ENCODE measurements around the gene RSPRY1. TPM values are rescaled to one million over a fixed set of nuclear protein-coding genes. Genes with fewer than 3 reads are reported as not detected.

Gene RSPRY1
- total RNA-seq, 1 donor from 2014 or later = 34.9 TPM

GRCh38 chr16:57202095-57202886, 16.2 kb downstream of the RSPRY1 start:
- Histone ChIP-seq H3K36me3 (peaks cover 33% of the 10 kb centered on the region), H3K27ac (no peak overlapping the region), H3K4me1 (peaks cover under 1% of the 10 kb centered on the region), H3K9me3 (no peaks in the 10 kb centered on the region), H3K4me3 (no peak overlapping the region), H3K27me3 (ENCODE audit: low read depth) (no peaks in the 10 kb centered on the region)
- ATAC-seq (no peak), DNase-seq (no peak)
- no peak for TF ChIP-seq CTCF (IDR thresholded peaks at IDR 0.05)
- intact Hi-C loops (cut with DNase I) = no loop called here

GRCh38 chr16:57203451-57203850, 17.3 kb downstream of the RSPRY1 start:
- no peaks in the 10 kb centered on the region for H3K9me3 ChIP-seq
- no peaks in the 10 kb centered on the region for H3K4me1 ChIP-seq
- ATAC-seq = no peak
- DNase-seq = no peak
- no peaks in the 10 kb centered on the region for H3K27me3 ChIP-seq (ENCODE audit: low read depth)
- H3K4me3 ChIP-seq = no peak overlapping the region
- TF ChIP-seq CTCF (IDR thresholded peaks at IDR 0.05) = no peak
- intact Hi-C loops (cut with DNase I) = no loop called here
- no peak overlapping the region for H3K27ac ChIP-seq
- H3K36me3 ChIP-seq = peaks cover 45% of the 10 kb centered on the region

GRCh38 chr16:57204675-57205074, 18.5 kb downstream of the RSPRY1 start:
- Histone ChIP-seq H3K27me3 (ENCODE audit: low read depth) (no peaks in the 10 kb centered on the region), H3K4me3 (no peak overlapping the region), H3K36me3 (peaks cover 57% of the 10 kb centered on the region), H3K4me1 (no peaks in the 10 kb centered on the region), H3K27ac (no peak overlapping the region), H3K9me3 (no peaks in the 10 kb centered on the region)
- TF ChIP-seq CTCF (IDR thresholded peaks at IDR 0.05) = no peak
- peak in 1 of 2 donors; percentile 28 for ATAC-seq
- DNase-seq = no peak
- intact Hi-C loops (cut with DNase I) = no loop called here

GRCh38 chr16:57208926-57209325, 22.8 kb downstream of the RSPRY1 start:
- no peak for ATAC-seq
- Histone ChIP-seq H3K27ac (no peak overlapping the region), H3K9me3 (no peaks in the 10 kb centered on the region), H3K4me1 (no peaks in the 10 kb centered on the region), H3K27me3 (ENCODE audit: low read depth) (no peaks in the 10 kb centered on the region), H3K4me3 (no peak overlapping the region), H3K36me3 (peaks cover 98% of the 10 kb centered on the region)
- intact Hi-C loops (cut with DNase I) = no loop called here
- no peak for DNase-seq
- no peak for TF ChIP-seq CTCF (IDR thresholded peaks at IDR 0.05)

- ATAC-seq (no peak), DNase-seq (no peak)
- no peak overlapping the region for H3K4me3 ChIP-seq
- no peak for TF ChIP-seq CTCF (IDR thresholded peaks at IDR 0.05)
- intact Hi-C loops (cut with DNase I) = no loop called here
- no peak overlapping the region for H3K27ac ChIP-seq
- H3K27me3 ChIP-seq (ENCODE audit: low read depth) = no peaks in the 10 kb centered on the region
- no peaks in the 10 kb centered on the region for H3K4me1 ChIP-seq
- no peaks in the 10 kb centered on the region for H3K9me3 ChIP-seq
- H3K36me3 ChIP-seq = peaks cover 98% of the 10 kb centered on the region
Observed at GRCh38 chr16:57209780-57210179, 23.7 kb downstream of the RSPRY1 start.
